Small intestine (tissue), 7 donors: ENCODE results near the gene RGS21. TPM values are rescaled to one million over a fixed set of nuclear protein-coding genes. Genes with fewer than 3 reads are reported as not detected.
"Not testable (repeated sequence)": the region's sequence is repeated elsewhere in the genome, so short reads cannot be mapped to it uniquely, and the experiment has no call there.

ENCODE experiments used
- DNase-seq, 2 donors: peaks; one replicate each; pipeline versions ENCODE4 v3.0.0 to v3.0.0-alpha.2; 2013
- FAIRE-seq: peaks from 2 replicates; lab custom pipeline; 2012; peaks lifted over from hg19 to GRCh38; lab: Jason Lieb, UNC
- H3K27ac ChIP-seq, 3 donors: one replicate each; pipeline ENCODE4 v1.5.1; 2013; ENCODE audit warnings: low read length in 2 of 3, mild to moderate bottlenecking in 2 of 3, control low read depth in 1 of 3, inconsistent platforms in 1 of 3, low read depth in 1 of 3, moderate library complexity in 1 of 3
- H3K27me3 ChIP-seq, 3 donors: one replicate each; pipeline ENCODE4 v1.6.1; 2013; ENCODE audit warnings: low read length in 3 of 3, inconsistent platforms in 1 of 3; ENCODE audit not compliant: control insufficient read depth in 3 of 3, insufficient read depth in 3 of 3
- H3K36me3 ChIP-seq, 3 donors: one replicate each; pipeline ENCODE4 v1.6.1; 2013; ENCODE audit warnings: low read length in 3 of 3, inconsistent platforms in 1 of 3, low read depth in 1 of 3, mild to moderate bottlenecking in 1 of 3, moderate library complexity in 1 of 3; ENCODE audit not compliant: control insufficient read depth in 3 of 3, insufficient read depth in 2 of 3
- H3K4me1 ChIP-seq, 3 donors: one replicate each; pipeline ENCODE4 v1.6.1; 2013; ENCODE audit warnings: low read length in 2 of 3, inconsistent platforms in 1 of 3, low read depth in 1 of 3, mild to moderate bottlenecking in 1 of 3, moderate library complexity in 1 of 3; ENCODE audit not compliant: control insufficient read depth in 3 of 3, insufficient read depth in 2 of 3
- H3K4me3 ChIP-seq, 3 donors: one replicate each; pipeline ENCODE4 v1.5.1; 2013; ENCODE audit warnings: low read length in 3 of 3, control low read depth in 1 of 3, inconsistent platforms in 1 of 3, low read depth in 1 of 3, mild to moderate bottlenecking in 1 of 3, moderate library complexity in 1 of 3
- H3K9me3 ChIP-seq, 2 donors: one replicate each; pipeline ENCODE4 v1.6.1; 2013; ENCODE audit warnings: low read depth in 1 of 2, low read length in 1 of 2; ENCODE audit not compliant: control insufficient read depth in 2 of 2, insufficient read depth in 1 of 2
- WGBS, 3 donors: extraction: QIAGEN DNeasy Blood & Tissue Kit; methylation state at CpG; one replicate each; pipeline ENCODE4 v1.1.7; 2013; 5-methylcytosine and 5-hydroxymethylcytosine counted together
- polyA plus RNA-seq, 4 donors: library from polyadenylated mRNA; stranded (reverse) in 3 of 4; unstranded in 1 of 4; fragments of 200-250 nt in 3 of 4; fragments of 120-200 nt in 1 of 4; gene quantifications; one replicate each; pipeline versions ENCODE4 v1.2.1 to v1.2.3, GENCODE V29; 2013
- donor health status: healthy with polysubstance abuse.
- donor health status: control.
- donor health status: control.
- donor health status: Bipolar disorder and iron deficiency.
- donor health status: healthy.

The RGS21 gene
- polyA plus RNA-seq, 4 donors = 0.04 TPM; not detected in 3

- not testable (repeated sequence) for H3K27ac ChIP-seq, H3K4me1 ChIP-seq, H3K36me3 ChIP-seq, DNase-seq, H3K4me3 ChIP-seq, H3K27me3 ChIP-seq, FAIRE-seq
- H3K9me3 ChIP-seq = peaks cover 0 to 13% of the 10 kb centered on the region in 2 donors
- WGBS, 3 donors = 86 to 92% (median 90%) methylated on average over 2 of the region's 2 CpGs
These were observed 8.5 kb upstream of the RGS21 start for GRCh38 chr1:192308314-192308713.

- DNase-seq (peak in 1 of 2 donors; percentile 18), FAIRE-seq (no peak)
- H3K36me3 ChIP-seq = no peaks in the 10 kb centered on the region
- no peaks in the 10 kb centered on the region for H3K4me1 ChIP-seq
- H3K4me3 ChIP-seq = no peak overlapping the region
- H3K27ac ChIP-seq = no peak overlapping the region
- H3K9me3 ChIP-seq = peaks cover 0 to 13% of the 10 kb centered on the region in 2 donors
- 65 to 88% (median 84%) methylated on average over 1 of the region's 1 CpG for WGBS, 3 donors
- H3K27me3 ChIP-seq = no peaks in the 10 kb centered on the region
These were observed 5.5 kb upstream of the RGS21 start for GRCh38 chr1:192311281-192311680.

GRCh38 chr1:192327997-192328396 lies 11.2 kb downstream of the RGS21 start:
- no peak for FAIRE-seq
- Histone ChIP-seq H3K9me3 (no peaks in the 10 kb centered on the region), H3K27ac (no peak overlapping the region), H3K36me3 (no peaks in the 10 kb centered on the region), H3K4me3 (no peak overlapping the region), H3K27me3 (no peaks in the 10 kb centered on the region), H3K4me1 (no peaks in the 10 kb centered on the region)
- WGBS, 3 donors = 93 to 95% (median 95%) methylated on average over 6 of the region's 6 CpGs
- DNase-seq = no peak

DNA sequence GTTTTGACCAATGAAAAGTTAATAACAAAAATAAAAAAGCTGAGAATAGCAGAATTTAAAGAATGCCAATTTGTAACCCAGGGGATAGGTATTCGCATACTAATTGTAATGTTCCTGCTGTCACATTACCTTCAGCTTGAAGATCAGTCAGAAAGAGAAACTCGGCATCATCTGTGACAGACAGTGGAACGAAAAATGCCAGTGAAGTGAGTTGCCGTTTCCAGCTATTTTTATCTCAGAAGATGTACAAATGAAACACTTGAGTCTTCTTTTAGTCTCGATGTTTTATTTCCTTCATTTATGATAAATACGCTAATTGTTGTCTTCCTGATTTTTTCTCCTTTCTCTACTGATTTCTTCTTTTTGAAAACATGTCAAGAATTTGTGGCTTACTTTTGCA lies 26.1 kb downstream of the RGS21 start:
- WGBS, 3 donors = 76 to 87% (median 78%) methylated on average over 6 of the region's 6 CpGs
- no peak overlapping the region for H3K27ac ChIP-seq
- H3K36me3 ChIP-seq = no peaks in the 10 kb centered on the region
- H3K9me3 ChIP-seq = no peaks in the 10 kb centered on the region
- DNase-seq = no peak
- H3K4me1 ChIP-seq = no peaks in the 10 kb centered on the region
- no peak overlapping the region for H3K4me3 ChIP-seq
- H3K27me3 ChIP-seq = no peaks in the 10 kb centered on the region
- FAIRE-seq = no peak

- H3K27ac ChIP-seq = no peak overlapping the region
- FAIRE-seq (no peak), DNase-seq (no peak)
- no peaks in the 10 kb centered on the region for H3K9me3 ChIP-seq
- no peak overlapping the region for H3K4me3 ChIP-seq
- no peaks in the 10 kb centered on the region for H3K4me1 ChIP-seq
- 57 to 75% (median 73%) methylated on average over 3 of the region's 3 CpGs for WGBS, 3 donors
- no peaks in the 10 kb centered on the region for H3K36me3 ChIP-seq
- H3K27me3 ChIP-seq = no peaks in the 10 kb centered on the region
These were observed 26.6 kb downstream of the RGS21 start for GRCh38 chr1:192343344-192343743.

DNA sequence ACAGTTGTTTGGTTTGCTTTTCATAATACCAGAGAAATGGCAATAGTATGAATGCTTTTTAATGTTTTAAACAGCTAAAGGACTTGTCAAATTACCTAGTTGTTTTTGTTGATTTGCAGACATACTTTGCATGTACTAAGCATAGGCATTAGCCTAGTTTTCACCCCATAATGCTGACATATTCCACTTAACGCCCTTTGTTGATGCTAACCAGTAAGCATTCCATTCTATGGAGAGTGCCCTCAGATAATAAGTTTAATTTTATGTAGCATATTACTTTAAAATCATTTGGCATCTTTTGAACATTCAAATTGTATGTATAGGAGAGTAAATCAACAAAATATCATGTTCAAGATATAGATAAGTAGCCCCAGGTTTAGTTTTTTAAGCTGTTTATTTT lies 32.5 kb downstream of the RGS21 start:
- H3K4me1 ChIP-seq = no peaks in the 10 kb centered on the region
- H3K9me3 ChIP-seq = no peaks in the 10 kb centered on the region
- WGBS, 3 donors = 69 to 80% (median 73%) methylated on average over 1 of the region's 1 CpG
- DNase-seq = no peak
- FAIRE-seq = no peak
- H3K27me3 ChIP-seq = no peaks in the 10 kb centered on the region
- H3K36me3 ChIP-seq = no peaks in the 10 kb centered on the region
- H3K4me3 ChIP-seq = no peak overlapping the region
- no peak overlapping the region for H3K27ac ChIP-seq

DNA sequence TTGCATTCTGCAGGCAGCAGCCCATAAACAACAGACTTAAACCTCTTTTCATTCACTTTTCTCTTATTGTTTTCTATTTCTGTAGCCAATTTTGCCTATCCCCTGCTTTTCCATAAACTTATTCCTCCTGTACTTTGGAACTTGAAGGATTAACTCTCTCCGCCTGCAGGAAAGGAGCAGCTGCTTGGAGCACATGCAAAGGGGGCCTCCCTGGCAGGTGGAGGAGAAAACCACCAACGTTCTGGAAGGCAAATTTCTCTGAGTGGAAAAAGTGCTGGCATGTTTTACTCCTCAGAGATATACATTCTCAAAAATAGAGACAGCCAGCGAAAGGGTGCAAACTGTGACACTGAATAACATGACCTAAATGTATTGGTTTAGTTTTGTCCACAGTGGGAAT lies 33.6 kb downstream of the RGS21 start:
- H3K36me3 ChIP-seq = no peaks in the 10 kb centered on the region
- H3K9me3 ChIP-seq = no peaks in the 10 kb centered on the region
- no peaks in the 10 kb centered on the region for H3K27me3 ChIP-seq
- DNase-seq (peak in 1 of 2 donors; percentile 44), FAIRE-seq (no peak)
- no peak overlapping the region for H3K4me3 ChIP-seq
- WGBS, 3 donors = 29 to 47% (median 39%) methylated on average over 3 of the region's 3 CpGs
- H3K4me1 ChIP-seq = no peaks in the 10 kb centered on the region
- H3K27ac ChIP-seq = no peak overlapping the region

GRCh38 chr1:192351550-192351949 lies 34.8 kb downstream of the RGS21 start:
- Histone ChIP-seq H3K36me3 (no peaks in the 10 kb centered on the region), H3K27ac (no peak overlapping the region), H3K9me3 (no peaks in the 10 kb centered on the region), H3K4me3 (no peak overlapping the region), H3K4me1 (no peaks in the 10 kb centered on the region), H3K27me3 (no peaks in the 10 kb centered on the region)
- FAIRE-seq (peak; percentile 61), DNase-seq (no peak)

- Histone ChIP-seq H3K27ac (no peak overlapping the region), H3K27me3 (no peaks in the 10 kb centered on the region), H3K36me3 (no peaks in the 10 kb centered on the region), H3K4me1 (no peaks in the 10 kb centered on the region), H3K9me3 (no peaks in the 10 kb centered on the region), H3K4me3 (no peak overlapping the region)
- DNase-seq = no peak
- no peak for FAIRE-seq
- WGBS, 3 donors = 60 to 68% (median 67%) methylated on average over 4 of the region's 4 CpGs
These were observed 41.1 kb downstream of the RGS21 start for GRCh38 chr1:192357924-192358323.
